Renal cortical epithelial cell (primary cell): ENCODE results near the gene NISCH. TPM values are rescaled to one million over a fixed set of nuclear protein-coding genes. Genes with fewer than 3 reads are reported as not detected.

Experiments used
- DNase-seq: peaks from one replicate; pipeline ENCODE4 v3.0.0-alpha.2; 2011; ENCODE audit warnings: low read depth
- total RNA-seq: library from RNA; depleted of rRNA; stranded (reverse); fragments of >200 nt; gene quantifications from 2 replicates; pipeline ENCODE4 v1.2.3, GENCODE V29; 2014

NISCH gene
- total RNA-seq, 1 donor from 2014 or later: 111 TPM

DNA sequence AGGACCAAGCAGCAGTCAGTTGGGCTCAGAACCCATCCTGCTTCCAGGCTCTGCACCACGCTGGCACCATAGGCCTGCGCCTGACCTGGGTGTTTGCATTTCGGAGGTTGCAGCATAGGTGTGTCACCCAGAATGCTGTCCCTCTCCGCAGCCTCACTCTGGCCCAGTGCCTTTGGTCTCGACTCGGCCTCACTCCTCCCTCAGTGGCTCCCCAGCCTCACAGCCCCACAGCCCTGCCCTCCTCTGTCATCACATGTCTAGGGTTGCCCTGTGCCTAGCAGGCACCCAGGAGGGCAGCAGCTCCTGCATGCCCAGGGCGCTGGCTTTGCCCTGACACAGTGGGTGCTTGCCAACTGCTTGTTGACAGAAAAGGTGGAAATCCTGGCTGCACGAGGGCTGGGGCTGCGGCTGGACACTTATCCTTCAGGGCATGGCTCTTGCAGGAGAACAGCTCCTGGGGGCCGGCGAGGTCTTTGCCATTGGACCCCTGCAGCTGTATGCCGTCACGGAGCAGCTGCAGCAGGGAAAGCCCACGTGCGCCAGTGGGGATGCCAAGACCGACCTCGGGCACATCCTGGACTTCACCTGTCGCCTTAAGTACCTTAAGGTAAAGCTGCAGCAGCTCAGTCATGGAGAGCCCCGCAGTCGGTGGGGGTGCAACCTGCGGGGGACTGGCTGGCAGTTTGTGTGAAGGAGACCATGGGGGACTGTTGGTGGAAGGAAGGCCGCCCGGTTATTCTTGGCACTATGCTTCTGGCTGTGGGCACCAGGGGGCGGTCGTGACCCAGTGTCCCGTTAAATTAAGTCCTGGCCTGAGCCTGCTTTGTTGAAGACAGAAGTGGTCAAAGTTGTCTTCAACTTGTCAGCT, 16.2 kb downstream of the NISCH start:
- peak; percentile 40 for DNase-seq

- no peak for DNase-seq
Observed at GRCh38 chr3:52472239-52473000, 17.0 kb downstream of the NISCH start.

GRCh38 chr3:52473026-52473425, 17.6 kb downstream of the NISCH start:
- DNase-seq: no peak

GRCh38 chr3:52477076-52477795, 21.8 kb downstream of the NISCH start:
- no peak for DNase-seq

GRCh38 chr3:52477796-52478095, 22.3 kb downstream of the NISCH start:
- no peak for DNase-seq

GRCh38 chr3:52479037-52479876, 23.9 kb downstream of the NISCH start:
- no peak for DNase-seq

DNA sequence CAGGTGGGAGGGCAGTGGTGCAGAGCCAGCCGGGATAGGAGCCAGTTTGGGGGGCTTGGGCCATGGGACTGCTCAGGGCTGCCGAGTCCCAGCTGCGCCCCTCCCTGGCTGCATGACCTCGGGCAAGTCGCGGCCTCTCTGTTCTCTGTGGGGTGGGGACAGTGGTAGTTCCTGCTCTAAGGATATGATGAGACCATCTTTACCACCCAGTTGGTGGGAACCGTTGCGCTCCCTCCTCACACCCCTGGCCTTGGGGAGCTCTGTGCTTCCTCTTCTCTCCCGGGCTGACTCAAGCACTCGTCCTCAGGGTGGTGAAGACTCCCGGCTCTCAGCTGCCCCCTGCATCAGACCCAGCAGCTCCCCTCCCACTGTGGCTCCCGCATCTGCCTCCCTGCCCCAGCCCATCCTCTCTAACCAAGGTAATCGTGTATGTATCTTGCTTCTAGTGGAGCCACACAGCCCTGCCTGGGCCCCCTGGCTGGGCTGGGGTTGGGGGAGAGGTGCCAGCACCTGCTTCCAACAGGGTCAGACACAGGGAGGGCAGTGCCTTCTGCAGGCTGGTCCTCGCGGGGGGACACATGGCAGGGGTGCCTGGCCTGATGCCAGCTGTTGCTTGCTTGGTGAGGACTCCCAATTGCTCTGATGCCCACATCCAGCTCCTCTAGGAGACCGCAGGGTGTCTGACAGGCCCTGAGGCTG, 24.6 kb downstream of the NISCH start:
- no peak for DNase-seq

- no peak for DNase-seq
Observed at GRCh38 chr3:52480768-52481715, 25.6 kb downstream of the NISCH start.

GRCh38 chr3:52481819-52482521, 26.6 kb downstream of the NISCH start:
- no peak for DNase-seq

GRCh38 chr3:52483081-52483480, 27.7 kb downstream of the NISCH start:
- DNase-seq: no peak

DNA sequence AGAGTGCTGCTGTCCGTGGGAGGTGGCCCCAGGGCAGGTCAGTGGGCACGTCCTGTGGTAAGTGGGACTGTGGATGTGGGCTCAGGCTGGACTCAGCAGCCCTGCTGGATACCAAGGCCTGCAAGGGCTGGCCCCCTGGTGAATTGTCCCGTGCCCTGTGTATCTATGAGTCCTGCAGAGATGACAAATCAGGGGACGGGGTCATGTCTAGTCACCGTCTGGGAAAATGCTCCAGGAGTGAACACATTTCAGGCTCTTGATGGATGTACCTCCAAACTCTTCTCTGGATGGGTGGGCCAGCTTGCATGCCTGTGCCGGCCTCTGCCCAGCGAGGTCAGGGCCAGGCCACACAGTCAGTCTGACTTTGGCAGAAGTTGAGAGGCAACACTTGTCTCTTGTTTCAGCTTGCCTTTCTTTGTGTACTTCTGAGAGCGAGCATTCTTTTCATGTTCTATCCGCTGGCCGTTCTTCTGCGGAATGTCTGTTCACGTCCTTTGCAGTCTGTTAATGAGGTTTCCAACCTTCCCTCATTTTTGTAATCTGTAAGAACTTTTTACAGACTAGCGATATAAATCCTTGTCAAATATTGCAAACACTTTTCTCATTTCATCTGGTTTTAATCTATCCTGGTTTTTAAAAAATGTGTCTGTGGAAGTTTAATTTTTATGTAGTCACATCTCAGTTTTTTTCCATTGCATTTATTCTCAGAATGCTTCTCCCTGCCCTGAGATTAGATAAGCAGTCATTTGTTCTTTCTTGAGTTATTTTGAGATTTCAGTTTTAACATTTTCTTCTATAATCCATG, 28.4 kb downstream of the NISCH start:
- no peak for DNase-seq

DNA sequence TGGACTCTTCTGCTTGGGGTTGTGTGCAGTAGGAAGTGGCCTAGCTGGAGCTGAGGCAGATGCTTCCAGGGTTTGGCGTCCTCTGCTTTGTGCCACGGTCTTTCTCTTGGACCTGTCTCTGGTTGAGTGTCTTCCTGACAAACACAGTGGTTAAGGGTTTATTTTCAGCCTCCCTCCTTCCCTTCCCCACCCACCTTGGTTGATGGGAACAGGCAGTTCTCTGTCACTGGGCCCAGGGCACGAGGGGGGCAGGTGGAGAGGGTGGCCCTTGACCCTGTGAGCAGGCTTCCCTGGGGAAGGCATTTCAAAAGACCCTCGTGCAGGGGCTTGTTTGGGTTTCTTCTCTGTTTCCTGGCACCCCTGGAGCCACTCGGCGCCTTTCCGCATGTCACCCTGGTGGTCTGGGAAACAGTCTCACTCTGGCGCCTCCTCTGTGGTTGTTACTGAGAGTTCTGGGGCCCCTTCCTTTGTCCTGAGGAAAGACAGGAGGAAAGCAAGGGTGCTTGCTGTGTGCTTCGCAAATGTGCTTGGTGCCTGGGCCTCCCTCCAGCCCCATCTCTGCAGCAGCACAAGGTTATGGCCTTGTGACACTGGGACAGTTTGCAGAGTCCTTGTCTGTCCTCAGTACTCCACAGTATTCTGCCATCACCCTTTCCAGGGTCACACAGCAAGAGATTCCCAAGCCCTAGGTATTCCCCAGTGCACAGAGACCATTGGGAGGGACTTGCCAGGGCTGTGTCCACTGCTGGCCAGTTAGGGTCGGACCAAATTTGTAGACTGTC, 29.5 kb downstream of the NISCH start:
- no peak for DNase-seq

DNA sequence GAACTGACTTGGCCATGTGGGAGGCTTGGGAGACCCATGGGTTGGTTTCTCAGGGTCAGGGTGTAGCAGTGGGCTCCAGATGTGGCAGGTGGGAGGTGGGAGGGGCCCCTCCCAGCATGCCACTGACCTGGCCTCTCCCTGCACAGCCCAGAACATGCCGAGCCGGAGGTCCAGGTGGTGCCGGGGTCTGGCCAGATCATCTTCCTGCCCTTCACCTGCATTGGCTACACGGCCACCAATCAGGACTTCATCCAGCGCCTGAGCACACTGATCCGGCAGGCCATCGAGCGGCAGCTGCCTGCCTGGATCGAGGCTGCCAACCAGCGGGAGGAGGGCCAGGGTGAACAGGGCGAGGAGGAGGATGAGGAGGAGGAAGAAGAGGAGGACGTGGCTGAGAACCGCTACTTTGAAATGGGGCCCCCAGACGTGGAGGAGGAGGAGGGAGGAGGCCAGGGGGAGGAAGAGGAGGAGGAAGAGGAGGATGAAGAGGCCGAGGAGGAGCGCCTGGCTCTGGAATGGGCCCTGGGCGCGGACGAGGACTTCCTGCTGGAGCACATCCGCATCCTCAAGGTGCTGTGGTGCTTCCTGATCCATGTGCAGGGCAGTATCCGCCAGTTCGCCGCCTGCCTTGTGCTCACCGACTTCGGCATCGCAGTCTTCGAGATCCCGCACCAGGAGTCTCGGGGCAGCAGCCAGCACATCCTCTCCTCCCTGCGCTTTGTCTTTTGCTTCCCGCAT, 31.8 kb downstream of the NISCH start:
- DNase-seq: no peak

DNA sequence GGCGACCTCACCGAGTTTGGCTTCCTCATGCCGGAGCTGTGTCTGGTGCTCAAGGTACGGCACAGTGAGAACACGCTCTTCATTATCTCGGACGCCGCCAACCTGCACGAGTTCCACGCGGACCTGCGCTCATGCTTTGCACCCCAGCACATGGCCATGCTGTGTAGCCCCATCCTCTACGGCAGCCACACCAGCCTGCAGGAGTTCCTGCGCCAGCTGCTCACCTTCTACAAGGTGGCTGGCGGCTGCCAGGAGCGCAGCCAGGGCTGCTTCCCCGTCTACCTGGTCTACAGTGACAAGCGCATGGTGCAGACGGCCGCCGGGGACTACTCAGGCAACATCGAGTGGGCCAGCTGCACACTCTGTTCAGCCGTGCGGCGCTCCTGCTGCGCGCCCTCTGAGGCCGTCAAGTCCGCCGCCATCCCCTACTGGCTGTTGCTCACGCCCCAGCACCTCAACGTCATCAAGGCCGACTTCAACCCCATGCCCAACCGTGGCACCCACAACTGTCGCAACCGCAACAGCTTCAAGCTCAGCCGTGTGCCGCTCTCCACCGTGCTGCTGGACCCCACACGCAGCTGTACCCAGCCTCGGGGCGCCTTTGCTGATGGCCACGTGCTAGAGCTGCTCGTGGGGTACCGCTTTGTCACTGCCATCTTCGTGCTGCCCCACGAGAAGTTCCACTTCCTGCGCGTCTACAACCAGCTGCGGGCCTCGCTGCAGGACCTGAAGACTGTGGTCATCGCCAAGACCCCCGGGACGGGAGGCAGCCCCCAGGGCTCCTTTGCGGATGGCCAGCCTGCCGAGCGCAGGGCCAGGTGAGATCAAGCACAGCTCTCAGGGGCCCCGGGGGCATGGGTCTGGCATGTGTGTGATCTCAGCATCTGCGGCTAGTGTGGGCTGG, 32.6 kb downstream of the NISCH start:
- DNase-seq: no peak

- no peak for DNase-seq
Observed at GRCh38 chr3:52488746-52489145, 33.3 kb downstream of the NISCH start.

- no peak for DNase-seq
Observed at GRCh38 chr3:52489453-52489852, 34.0 kb downstream of the NISCH start.
